Measurements from ENCODE around the gene ANKRD36C.
"Not testable (repeated sequence)": the region's sequence is repeated elsewhere in the genome, so short reads cannot be mapped to it uniquely, and the experiment has no call there.

The ANKRD36C gene

DNA sequence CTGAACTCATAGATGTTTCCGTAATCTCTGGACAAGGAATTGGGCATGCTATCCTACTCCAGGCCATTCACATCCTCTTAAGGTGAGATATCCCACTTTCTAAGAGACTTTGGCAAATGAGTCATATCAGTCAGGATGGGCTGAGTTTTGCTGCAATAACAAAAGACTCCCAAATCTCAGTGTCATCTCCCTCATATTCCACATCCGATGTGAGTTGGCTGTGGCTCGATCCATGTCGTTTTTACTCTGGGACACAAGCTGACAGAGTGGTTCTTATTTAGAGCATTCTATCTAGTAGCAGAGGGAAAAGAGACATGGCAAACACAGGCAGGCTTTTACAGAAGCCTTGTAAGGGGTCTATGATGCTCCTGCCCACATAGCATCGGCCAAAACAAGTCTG, 14.6 kb upstream of the ANKRD36C start:
- not testable (repeated sequence) for DNase-seq

DNA sequence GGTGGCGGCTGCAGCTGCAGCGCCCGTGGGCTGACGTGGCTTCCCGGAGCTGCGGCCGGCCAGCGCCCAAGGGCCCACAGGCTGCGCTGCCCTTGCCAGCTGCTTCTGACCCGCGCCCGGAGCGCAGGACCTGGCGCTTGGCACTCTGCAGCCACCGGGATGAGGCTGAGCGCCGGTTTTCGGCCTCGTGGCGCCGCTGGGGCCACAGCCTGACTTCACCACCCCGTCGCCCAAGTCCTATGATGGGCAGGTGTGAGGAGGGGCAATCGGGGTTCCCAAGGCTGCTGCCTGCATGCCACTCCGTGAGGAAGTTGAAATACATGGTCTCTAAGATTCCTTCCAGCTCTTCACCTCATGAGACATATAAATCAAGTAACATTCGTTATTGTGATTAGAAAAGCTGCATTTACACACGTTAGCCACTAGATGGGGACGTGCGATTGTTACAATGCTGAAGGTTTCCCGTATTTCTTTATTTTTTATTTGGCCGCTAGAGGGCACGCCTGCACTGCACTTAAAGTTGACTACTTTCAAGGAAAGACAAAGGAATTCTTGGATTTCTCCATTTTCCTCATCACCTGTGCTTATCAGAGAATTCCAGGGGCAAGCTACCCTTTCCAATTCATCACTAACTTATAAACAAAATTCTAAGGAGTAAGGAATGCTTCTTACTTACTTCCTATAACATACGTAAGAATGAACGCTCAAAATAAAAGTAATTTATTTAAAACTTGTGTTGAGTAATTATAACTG, 1.1 kb upstream of the ANKRD36C start:
- DNase-seq: peak; percentile 18

DNA sequence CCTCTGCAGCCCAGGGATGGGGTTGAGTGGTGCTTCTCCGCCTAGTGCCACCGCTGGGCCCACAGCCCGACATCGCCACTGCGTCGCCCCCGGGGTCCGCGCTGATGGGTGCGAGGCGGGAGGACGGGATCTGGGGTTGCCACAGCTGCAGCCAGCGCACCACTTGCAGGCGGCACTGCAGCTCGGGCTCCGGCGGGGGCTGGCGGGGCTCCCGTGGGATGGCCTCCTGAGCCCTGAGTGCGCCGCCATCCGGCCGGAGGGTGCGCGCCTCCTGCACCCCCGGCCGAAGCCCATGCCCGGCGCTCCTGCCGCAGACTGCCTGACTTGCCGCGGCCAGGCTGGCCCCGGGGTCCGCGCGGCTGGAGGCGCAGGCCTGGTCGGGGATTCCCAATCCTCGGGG, 478 bp upstream of the ANKRD36C start:
- DNase-seq: not testable (repeated sequence)

DNA sequence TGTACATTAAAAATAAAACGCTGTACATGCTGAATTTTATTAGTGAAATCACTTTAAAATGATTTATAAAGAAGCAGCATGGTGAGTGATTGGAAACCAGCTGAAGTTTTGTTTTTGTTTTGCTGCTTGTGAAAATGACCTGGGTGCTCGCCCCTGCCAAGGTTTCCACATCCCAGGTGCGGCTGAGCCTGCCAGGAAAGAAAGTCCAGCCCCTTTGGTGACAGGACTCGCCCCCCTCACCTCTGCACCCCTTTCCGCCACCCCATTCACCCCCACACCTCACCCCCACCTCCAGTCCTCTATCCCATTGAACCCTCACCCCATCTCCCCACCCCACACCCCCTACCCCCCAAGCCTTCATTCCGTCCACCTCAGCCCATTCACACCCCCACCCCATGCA, 740 bp downstream of the ANKRD36C start:
- not testable (repeated sequence) for DNase-seq

DNA sequence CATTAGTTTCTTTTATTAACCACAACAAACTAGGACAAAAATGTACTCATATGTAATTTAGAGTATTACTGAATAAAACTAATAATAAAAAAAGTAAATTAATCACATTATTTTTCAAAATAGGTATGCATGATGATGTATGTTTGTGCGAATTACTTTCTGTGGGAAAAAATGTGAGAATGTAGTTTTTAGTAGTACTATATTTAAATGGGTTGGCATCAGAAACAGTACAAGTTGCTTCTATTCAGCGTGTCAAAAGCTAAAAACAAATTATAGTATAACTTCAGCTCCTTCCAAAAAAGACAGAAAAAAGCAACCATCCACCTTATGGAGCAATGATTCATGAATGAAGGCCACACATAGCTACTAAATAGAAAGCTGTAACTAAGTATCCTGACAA, 40.0 kb downstream of the ANKRD36C start:
- not testable (repeated sequence) for DNase-seq

DNA sequence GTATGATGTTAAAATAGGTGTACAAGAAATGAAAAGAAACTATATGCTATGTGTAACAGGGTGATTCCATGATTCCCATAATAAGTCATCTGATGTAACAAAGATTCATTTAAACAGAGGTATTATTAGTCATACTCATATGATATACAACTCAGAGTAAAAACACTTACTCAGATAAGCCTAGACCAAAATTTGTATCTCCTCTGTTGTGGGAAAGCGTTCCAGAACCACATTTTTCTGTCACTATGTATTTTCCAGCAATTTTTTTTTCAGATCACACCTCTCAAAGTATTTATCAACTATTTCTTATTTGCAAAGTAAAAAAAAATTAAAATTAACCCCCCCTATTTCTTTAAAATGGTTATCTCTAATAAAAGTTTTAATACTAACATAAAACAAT, 43.6 kb downstream of the ANKRD36C start:
- DNase-seq: not testable (repeated sequence)

DNA sequence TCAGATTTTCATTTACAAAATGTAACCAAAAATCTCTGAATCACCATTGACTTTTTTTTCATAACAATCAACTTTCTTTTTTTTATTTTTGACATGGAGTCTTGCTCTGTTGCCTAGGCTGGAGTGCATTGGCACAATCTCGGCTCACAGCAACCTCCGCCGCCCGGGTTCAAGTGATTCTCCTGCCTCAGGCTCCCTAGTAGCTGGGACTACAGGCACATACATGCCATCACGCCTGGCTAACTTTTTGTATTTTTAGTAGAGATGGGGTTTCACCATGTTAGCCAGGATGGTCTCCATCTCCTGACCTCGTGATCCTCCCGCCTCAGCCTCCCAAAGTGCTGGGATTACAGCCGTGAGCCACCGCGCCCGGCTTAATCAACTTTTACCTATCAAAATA, 51.7 kb downstream of the ANKRD36C start:
- not testable (repeated sequence) for DNase-seq

DNA sequence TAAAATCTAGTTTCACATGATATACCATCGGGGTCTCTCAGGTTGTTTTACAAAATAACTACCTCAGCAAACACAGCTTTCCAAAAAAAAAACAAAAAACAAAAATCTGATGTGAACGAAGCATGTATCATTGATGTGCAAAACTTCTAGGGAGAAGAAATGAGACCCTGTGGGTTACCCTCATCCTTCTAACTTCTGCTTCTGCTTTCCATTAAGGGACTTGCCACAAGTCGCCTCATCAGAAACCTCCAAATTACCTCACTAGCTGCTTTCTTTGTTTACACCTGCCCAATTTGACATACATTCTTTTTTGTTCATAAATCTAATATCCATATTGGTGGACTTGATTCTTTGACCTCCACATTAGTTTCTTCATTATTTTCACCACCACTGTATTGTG, 60.9 kb downstream of the ANKRD36C start:
- not testable (repeated sequence) for DNase-seq

DNA sequence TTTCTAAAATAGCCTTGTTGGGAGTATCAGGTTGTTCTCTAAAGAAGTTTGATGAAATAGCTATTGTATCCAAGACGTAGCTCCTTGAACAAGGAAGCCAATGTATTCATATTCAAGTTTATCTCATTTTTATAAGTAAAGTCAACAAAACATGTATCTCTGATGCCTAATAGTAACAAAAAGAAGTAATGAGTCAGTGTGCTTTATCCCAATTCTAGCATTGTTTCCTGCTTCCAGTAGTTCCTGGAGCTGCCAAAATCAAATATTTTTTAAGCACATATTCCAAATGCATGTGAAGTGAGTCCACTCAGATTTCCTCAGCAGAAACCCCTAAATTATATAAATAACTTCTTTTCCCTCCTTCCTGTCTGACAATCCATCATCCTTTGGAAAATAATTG, 74.6 kb downstream of the ANKRD36C start:
- not testable (repeated sequence) for DNase-seq

DNA sequence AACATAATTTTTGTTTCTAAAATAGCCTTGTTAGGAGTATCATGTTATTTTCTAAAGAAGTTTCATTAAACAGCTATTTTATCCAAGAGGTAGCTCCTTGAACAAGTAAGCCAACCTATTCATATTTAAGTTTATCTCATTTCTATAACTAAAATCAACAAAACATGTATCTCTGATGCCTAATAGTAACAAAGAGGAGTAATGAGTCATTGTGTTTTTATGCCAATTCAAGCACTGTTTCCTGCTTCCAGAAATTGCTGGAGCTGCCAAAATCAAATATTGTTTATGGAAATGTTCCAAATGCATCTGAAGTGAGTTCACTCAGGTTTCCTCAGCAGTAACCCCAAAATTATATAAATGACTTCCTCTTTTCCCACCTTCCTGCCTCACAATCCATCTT, 76.5 kb downstream of the ANKRD36C start:
- DNase-seq: not testable (repeated sequence)

DNA sequence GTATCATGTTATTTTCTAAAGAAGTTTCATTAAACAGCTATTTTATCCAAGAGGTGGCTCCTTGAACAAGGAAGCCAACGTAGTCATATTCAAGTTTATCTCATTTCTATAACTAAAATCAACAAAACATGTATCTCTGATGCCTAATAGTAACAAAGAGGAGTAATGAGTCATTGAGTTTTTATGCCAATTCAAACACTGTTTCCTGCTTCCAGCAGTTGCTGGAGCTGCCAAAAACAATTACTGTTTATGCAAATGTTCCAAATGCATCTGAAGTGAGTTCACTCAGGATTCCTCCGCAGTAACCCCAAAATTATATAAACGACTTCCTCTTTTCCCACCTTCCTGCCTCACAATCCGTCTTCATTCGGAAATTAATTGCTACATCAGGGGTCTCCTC, 80.2 kb downstream of the ANKRD36C start:
- DNase-seq: not testable (repeated sequence)

DNA sequence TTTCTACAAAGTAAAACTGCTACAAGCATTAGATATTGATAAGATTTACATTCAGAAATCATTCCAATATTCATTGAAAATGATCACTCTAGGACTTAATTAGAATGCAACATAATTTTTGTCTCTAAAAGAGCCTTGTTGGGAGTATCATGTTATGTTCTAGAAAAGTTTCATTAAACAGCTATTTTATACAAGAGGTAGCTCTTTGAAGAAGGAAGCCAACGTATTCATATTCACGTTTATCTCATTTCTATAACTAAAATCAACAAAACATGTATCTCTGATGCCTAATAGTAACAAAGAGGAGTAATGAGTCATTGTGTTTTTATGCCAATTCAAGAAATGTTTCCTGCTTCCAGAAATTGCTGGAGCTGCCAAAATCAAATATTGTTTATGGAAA, 97.2 kb downstream of the ANKRD36C start:
- not testable (repeated sequence) for DNase-seq

DNA sequence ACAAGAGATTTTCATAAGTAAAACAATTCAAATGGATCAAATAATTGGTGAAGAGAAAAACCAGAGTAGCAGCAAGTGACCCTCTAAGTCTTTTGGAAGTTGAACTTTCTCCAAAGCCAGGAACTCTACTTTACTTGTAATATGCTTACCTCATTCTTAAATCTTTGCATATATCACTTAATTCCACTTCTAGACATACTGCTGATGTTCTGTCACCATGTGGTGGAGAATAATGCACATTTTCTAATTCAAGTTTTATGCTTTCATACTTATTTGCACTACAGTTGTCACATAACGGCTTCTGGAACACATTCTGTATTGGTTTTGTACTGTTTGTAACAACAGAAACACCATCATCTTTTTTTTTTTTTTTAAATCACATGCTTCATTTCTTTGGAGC, 123.7 kb downstream of the ANKRD36C start:
- not testable (repeated sequence) for DNase-seq

DNA sequence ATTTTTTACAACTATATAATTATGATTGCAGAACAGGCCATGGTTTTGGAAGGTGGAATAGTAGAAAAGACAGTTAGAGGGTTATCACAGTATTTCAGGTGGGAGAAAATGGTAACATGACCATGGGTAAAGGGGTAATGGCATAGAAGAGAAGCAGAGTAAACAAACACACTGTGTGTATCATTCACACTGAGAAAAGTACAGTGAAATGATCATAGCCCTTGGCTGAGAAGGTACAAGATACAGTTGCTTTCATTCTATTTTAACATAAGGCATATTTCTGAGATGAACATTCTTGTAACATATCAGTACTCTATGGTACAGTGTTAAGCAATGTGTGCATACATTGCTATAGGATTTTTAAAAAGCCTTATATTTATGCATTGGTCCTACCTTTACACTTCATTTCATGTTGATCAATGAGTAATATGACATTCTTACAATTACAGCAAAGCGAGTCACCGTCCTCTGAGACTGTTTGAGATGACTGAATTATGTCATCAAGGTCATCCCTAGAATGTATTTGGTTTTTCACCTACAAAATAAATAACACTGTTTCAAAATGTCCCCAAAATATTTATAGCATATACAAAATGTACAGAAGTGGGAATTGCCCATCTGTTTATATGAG, 124.5 kb downstream of the ANKRD36C start:
- not testable (repeated sequence) for DNase-seq

DNA sequence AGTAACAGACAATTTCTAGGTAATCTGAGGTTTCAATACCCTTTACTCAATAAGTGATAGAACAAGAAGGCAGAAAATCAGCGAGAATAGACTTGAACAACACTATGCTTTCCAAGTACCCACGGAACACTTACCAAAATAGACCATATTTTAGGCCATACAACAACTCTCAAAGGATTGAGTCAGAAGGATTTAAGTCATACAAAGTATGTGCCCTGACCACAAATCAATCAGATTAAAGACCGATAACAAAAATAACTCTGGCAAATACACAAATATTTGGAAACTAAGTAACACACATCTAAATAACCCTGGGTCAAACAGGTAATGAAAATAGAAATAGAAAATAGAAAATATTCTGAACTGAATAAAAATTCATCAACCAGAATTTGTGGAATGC, 129.5 kb downstream of the ANKRD36C start:
- DNase-seq: not testable (repeated sequence)

DNA sequence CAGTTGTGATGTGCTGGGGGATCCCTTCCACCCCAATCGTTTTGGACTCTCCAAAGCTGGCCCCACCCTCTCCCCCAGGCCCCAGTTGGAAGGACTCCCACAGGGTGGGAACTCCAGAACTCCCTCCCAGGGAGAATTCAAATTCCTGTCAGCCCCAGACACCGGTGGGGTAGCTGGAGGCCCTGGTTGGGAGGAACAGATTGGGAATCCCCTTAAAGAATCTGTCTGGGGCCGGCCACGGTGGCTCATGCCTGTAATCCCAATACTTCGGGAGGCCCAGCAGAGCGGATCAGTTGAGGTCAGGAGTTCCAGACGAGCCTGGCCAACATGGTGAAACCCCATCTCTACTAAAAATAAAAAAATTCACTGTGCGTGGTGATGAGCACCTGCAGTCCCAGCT, 155.5 kb downstream of the ANKRD36C start:
- no peak for DNase-seq

DNA sequence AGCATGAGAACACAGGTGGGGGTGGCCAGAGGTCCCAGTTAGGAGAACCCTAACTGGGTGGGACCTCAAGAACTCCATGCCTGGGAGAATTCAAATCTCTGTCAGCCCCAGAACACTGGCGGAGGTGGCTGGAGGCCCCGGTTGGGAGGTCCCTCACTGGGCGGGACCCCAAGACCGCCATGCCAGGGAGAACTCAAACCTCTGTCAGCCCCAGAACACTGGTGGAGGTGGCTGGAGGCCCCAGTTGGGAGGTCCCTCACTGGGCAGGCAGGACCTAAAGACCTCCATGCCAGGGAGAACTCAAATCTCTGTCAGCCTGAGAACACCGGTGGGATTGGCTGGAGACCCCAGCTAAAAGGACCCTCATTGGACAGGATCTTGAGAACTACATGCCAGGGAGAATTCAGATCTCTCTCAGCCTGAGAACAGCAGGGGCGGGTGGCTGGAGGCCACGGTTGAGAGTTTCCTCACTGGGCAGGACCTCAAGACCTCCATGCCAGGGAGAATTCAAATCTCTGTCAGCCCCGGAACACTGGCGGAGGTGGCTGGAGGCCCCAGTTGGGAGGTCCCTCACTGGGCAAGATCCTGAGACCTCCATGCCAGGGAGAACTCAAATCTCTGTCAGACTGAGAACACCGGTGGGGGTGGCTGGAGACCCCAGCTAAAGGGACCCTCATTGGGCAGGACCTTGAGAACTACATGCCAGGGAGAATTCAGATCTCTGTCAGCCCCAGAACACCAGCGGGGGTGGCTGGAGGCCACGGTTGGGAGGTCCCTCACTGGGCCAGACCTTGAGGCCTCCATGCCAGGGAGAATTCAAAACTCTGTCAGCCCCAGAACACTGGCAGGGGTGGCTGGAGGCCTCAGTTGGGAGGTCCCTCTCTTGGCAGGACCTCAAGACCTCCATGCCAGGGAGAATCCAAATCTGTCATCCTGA, 157.3 kb downstream of the ANKRD36C start:
- DNase-seq: not testable (repeated sequence)

DNA sequence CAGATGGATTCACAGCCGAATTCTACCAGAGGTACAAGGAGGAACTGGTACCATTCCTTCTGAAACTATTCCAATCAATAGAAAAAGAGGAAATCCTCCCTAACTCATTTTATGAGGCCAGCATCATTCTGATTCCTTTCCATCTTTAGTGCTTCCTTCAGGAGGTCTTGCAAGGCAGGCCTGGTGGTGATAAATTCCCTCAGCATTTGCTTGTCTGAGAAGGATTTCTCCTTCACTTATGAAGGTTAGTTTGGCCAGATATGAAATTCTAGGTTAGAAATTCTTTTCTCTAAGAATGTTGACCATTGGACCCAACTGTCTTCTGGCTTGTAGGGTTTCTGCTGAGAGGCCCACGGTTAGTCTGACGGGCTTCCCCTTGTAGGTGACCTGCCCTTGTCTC, 167.4 kb downstream of the ANKRD36C start:
- not testable (repeated sequence) for DNase-seq

DNA sequence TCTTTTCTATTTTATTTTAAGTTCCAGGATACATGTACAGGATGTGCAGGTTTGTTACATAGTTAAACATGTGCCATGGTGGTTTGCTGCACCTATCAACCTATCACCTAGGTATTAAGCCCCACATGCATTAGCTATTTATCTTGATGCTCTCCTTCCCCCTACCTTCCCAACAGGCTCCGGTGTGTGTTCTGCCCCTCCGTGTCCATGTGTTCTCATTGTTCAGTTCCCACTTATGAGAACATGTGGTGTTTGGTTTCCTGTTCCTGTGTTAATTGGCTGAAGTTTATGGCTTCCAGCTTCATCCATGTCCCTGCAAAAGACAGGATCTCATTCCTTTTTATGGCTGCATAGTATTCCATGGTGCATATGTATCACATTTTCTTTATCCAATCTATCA, 174.1 kb downstream of the ANKRD36C start:
- not testable (repeated sequence) for DNase-seq

DNA sequence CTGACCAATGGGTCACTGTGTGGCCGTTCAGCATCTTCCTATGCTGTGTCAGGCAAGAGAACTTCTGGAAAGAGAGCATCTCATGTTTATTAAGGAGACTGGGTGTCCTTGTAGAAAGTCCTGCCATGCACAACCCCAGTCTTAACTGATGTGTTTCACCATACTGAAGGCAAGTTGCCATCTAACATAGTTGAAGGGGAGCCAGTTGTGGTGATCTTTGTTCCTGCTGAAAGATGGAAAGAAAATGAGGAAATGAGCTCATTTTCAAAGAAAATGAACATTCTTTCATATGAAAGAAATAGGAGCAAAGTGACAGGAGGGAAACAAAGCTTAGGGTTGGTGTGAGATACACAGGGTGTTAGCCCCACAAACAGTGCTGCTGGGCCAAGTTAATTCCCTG, 178.3 kb downstream of the ANKRD36C start:
- not testable (repeated sequence) for DNase-seq

DNA sequence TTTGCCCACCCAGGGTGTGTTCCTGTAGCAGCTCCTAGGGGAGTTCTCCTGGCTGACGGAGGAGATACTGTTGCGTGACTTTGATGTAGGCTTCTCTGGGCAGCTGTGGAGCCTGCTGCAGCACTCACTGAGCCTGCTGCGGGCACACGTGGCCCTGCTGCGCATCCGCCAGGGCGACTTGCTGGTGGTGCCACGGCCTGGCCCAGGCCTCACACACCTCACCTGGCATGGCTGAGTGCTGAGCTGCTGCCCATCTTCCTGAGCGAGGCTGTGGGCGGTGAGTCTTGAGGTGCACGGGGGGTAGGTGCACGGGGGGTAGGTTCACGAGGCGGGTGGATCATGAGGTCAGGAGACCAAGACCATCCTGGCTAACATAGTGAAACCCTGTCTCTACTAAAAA, 191.7 kb downstream of the ANKRD36C start:
- DNase-seq: no peak

DNA sequence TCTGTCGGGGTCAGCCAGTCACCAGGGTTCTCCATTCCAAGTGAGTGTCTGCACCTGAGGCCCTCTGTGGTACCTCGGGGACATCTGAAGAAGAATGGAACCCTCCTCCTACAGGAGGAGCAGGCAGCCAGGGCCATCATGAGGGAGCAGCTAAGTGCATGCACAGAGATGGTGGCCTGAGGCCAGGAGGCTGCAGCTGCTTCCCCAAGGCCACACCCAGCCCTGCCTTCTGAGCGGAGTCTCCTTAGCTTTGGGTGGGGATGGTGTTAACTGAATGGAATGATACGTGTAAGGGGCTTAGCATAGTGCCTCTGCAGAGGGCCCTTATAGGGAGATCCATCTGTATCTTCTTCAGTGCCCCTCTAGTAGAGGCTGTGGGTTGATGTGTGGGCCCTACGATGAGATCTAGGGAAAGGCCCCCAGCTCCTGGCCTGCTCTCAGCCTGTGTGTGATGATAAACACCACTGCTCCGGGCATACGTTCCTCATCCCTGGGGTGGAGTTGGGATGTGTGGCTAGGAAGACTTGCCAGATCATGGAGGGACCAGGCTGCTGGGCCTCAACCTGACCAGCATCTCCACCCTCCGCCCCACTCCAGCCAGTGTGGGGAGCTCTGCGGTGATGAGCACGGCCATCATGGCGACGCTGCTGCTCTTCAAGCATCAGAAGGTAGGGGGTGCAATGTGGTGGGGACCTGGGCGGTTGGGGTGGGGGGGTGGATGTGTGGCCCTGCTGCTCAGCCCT, 192.3 kb downstream of the ANKRD36C start:
- not testable (repeated sequence) for DNase-seq
